ENCODE data around the gene VEGFA.

- TF ChIP-seq EP300 (IDR thresholded peaks at IDR 0.05) = no peak
- TF ChIP-seq, protein P1, sequence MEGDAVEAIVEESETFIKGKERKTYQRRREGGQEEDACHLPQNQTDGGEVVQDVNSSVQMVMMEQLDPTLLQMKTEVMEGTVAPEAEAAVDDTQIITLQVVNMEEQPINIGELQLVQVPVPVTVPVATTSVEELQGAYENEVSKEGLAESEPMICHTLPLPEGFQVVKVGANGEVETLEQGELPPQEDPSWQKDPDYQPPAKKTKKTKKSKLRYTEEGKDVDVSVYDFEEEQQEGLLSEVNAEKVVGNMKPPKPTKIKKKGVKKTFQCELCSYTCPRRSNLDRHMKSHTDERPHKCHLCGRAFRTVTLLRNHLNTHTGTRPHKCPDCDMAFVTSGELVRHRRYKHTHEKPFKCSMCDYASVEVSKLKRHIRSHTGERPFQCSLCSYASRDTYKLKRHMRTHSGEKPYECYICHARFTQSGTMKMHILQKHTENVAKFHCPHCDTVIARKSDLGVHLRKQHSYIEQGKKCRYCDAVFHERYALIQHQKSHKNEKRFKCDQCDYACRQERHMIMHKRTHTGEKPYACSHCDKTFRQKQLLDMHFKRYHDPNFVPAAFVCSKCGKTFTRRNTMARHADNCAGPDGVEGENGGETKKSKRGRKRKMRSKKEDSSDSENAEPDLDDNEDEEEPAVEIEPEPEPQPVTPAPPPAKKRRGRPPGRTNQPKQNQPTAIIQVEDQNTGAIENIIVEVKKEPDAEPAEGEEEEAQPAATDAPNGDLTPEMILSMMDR (IDR thresholded peaks at IDR 0.05) = no peak
- no peak for TF ChIP-seq POLR2AphosphoS5 (IDR thresholded peaks at IDR 0.05)
- no peak for TF ChIP-seq POLR2A (IDR thresholded peaks at IDR 0.05)
Observed at GRCh38 chr6:43771858-43772680, 2.1 kb downstream of the VEGFA start.
